Uterus (tissue), 4 donors: ENCODE data around the gene THAP4. TPM values are rescaled to one million over a fixed set of nuclear protein-coding genes. Genes with fewer than 3 reads are reported as not detected.

Source experiments
- DNase-seq, 2 donors: peaks; one replicate each; pipeline ENCODE4 v3.0.0-alpha.2; 2019 to 2020
- H3K27ac ChIP-seq, 2 donors: fragments of 200-600 bp; sonication (generic); 1 replicate in 1 of 2; 2 replicates in 1 of 2; pipeline ENCODE4 v1.5.1; 2016 to 2018
- H3K27me3 ChIP-seq, 2 donors: fragments of 200-600 bp; sonication (generic); one replicate each; pipeline ENCODE4 v1.5.1; 2018 to 2019; ENCODE audit warnings: control low read depth in 1 of 2
- H3K36me3 ChIP-seq, 2 donors: fragments of 200-600 bp; sonication (generic); one replicate each; pipeline ENCODE4 v1.5.1; 2019; ENCODE audit warnings: control low read depth in 1 of 2
- H3K4me1 ChIP-seq, 2 donors: fragments of 200-600 bp; sonication (generic); one replicate each; pipeline ENCODE4 v1.5.1; 2018 to 2019; ENCODE audit warnings: control low read depth in 1 of 2
- H3K4me3 ChIP-seq, 2 donors: fragments of 200-600 bp; sonication (generic); 1 replicate in 1 of 2; 2 replicates in 1 of 2; pipeline ENCODE4 v1.5.1; 2018 to 2019; ENCODE audit warnings: mild to moderate bottlenecking in 1 of 2
- H3K9me3 ChIP-seq, 2 donors: fragments of 200-600 bp; sonication (generic); one replicate each; pipeline ENCODE4 v1.5.1; 2019; ENCODE audit warnings: control low read depth in 1 of 2
- CTCF ChIP-seq, 4 experiments: fragments of 200-600 bp in 2 of 4; fragments of 450-650 bp in 2 of 4; sonication (generic) in 2 of 4; IDR thresholded peaks; one replicate each; pipeline ENCODE4 v1.5.1; 2016 to 2019; ENCODE audit warnings: antibody characterized with exemption in 4 of 4, mild to moderate bottlenecking in 2 of 4, moderate library complexity in 1 of 4
- POLR2A ChIP-seq, 2 donors: fragments of 450-650 bp; IDR thresholded peaks; one replicate each; pipeline ENCODE4 v1.6.1; 2016; ENCODE audit warnings: antibody characterized with exemption in 2 of 2, mild to moderate bottlenecking in 1 of 2, moderate library complexity in 1 of 2
- intact Hi-C: fragments of 100-400 bp; cut with DNase I; formaldehyde crosslinking; loops from one replicate; pipeline ENCODE4 v1.15.1; 2023; ENCODE audit warnings: low total_unique reads
- total RNA-seq, 4 donors: library from RNA; depleted of rRNA in 3 of 4; stranded (reverse); fragments of >200 nt in 3 of 4; gene quantifications; one replicate each; pipeline versions ENCODE4 v1.1.0 to v1.2.4, GENCODE V29; 2014 to 2023
- donor health status: DM: yes; HTN: yes; CAD: no.

The THAP4 gene
- total RNA-seq, 4 donors from 2014 or later = 21.2 to 42.7 (median 28.9) TPM

GRCh38 chr2:241673797-241674725 lies 37.1 kb upstream of the THAP4 start:
- H3K4me3 ChIP-seq = no peak overlapping the region
- no peaks in the 10 kb centered on the region for H3K9me3 ChIP-seq
- intact Hi-C loops = no loop called here
- no peaks in the 10 kb centered on the region for H3K27me3 ChIP-seq
- no peaks in the 10 kb centered on the region for H3K36me3 ChIP-seq
- H3K4me1 ChIP-seq = no peaks in the 10 kb centered on the region
- DNase-seq = no peak
- no peak overlapping the region for H3K27ac ChIP-seq
- no peak for TF ChIP-seq POLR2A (IDR thresholded peaks at IDR 0.05)
- TF ChIP-seq CTCF (IDR thresholded peaks at IDR 0.05) = no peak

- Histone ChIP-seq H3K27me3 (no peaks in the 10 kb centered on the region), H3K9me3 (no peaks in the 10 kb centered on the region), H3K4me3 (no peak overlapping the region), H3K4me1 (no peaks in the 10 kb centered on the region), H3K27ac (no peak overlapping the region), H3K36me3 (no peaks in the 10 kb centered on the region)
- intact Hi-C loops = no loop called here
- no peak for DNase-seq
- TF ChIP-seq POLR2A (IDR thresholded peaks at IDR 0.05) = no peak
- TF ChIP-seq CTCF (IDR thresholded peaks at IDR 0.05) = no peak
Measured at GRCh38 chr2:241673189-241673663, 36.3 kb upstream of the THAP4 start.

- H3K9me3 ChIP-seq = no peaks in the 10 kb centered on the region
- H3K4me1 ChIP-seq = no peaks in the 10 kb centered on the region
- TF ChIP-seq POLR2A (IDR thresholded peaks at IDR 0.05) (no peak), CTCF (IDR thresholded peaks at IDR 0.05) (no peak)
- no peak for DNase-seq
- H3K36me3 ChIP-seq = no peaks in the 10 kb centered on the region
- H3K4me3 ChIP-seq = no peak overlapping the region
- intact Hi-C loops = no loop called here
- no peaks in the 10 kb centered on the region for H3K27me3 ChIP-seq
- no peak overlapping the region for H3K27ac ChIP-seq
Measured at GRCh38 chr2:241672243-241673188, 35.6 kb upstream of the THAP4 start.

- H3K9me3 ChIP-seq = no peaks in the 10 kb centered on the region
- no peaks in the 10 kb centered on the region for H3K27me3 ChIP-seq
- H3K4me1 ChIP-seq = no peaks in the 10 kb centered on the region
- no peak for TF ChIP-seq CTCF (IDR thresholded peaks at IDR 0.05)
- TF ChIP-seq POLR2A (IDR thresholded peaks at IDR 0.05) = no peak
- no peak for DNase-seq
- no peak overlapping the region for H3K4me3 ChIP-seq
- intact Hi-C loops = no loop called here
- H3K27ac ChIP-seq = no peak overlapping the region
- no peaks in the 10 kb centered on the region for H3K36me3 ChIP-seq
Measured at GRCh38 chr2:241671457-241672240, 34.7 kb upstream of the THAP4 start.
